ENCODE measurements around the gene HLA-DMA.
A peak's percentile ranks its signal among the peaks of the same experiment; 100 is the strongest.

The HLA-DMA gene

DNA sequence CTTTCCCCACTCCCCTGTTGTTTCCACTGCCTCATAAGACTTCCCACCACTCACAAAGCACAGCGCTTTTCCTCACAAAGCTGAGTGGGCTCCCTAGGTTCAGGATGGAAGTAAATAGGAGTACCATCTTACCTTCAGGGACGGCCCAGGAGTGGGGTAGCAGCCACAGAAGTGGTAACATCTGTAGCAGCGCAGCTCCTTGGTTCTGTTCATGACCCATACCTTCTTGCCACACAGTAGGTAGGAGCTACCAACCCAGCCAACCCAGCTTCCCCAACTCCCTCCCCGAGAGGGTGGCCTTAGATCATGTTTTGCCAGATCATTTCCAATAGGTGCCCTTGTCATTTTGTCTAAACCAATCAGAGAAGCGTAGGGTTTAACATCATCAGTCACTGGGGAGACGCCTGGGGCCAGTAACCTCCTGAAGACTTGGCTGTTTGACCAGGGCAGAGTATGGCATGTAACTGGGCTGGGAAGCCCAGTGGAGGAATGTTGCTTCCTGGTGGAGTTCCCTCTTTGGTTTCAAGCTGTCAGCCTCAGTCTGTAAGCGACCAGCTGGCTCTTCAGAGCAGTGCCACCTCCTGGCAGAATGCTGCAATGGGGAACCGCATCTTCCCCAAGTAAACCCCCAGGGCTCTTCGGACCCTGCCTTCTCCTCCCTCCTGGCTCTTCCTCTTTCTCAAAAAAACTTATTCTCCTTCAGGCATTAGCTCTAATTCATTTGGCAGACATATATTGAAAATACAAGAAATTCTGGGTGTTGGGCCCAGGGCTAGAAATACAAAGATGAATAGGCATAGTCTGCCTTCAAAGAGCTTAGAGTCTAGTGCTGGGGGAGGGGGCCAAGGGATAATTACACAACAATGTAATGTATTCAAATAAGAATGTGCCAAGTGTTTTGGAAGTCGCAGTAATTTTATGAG, at the start of gene HLA-DMA:
HLA-DMA (minus strand) TSS at position 281 of the 923 bp plus-strand sequence; CDS start at position 220, 61 bp downstream.
- DNase-seq = peak; percentile 70

DNA sequence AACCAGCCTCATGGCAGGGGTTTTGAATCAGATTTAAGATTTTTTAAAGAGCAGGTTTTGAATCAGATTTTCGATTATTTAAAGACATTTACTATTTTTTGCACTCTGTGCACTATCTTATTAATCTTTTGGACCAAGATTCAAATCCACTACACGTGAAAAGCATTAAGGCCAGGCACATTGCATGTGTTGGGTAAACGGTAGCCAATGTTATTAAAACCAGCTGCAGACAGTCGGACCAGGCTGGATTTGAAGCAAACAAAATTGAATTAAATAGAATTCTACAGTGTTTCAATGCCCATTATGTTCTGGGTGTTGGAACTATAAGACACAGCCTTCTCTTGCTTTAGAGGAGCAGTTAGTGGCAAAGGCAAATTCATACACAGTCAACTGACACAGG, 48.8 kb upstream of the HLA-DMA start:
- DNase-seq = no peak

DNA sequence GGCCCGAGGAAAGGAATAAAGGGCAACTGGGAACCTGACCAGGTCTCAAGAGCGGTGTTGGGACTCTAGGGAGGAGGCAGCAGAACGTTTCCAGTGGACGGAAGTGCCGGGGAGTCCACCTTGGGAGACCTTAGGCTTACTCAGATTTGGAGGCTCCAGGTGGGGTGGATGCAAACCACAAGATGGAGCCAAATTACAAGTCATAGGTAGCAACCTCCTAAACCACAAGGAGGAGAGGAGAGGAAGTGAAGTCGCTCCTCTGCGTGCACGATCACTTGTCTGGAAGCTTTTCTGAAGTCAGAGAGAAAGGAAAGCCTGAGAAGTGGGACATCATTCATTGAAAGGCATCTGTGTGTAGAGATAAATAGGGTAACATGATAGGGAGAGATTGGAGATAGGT, 47.2 kb upstream of the HLA-DMA start:
- no peak for DNase-seq

DNA sequence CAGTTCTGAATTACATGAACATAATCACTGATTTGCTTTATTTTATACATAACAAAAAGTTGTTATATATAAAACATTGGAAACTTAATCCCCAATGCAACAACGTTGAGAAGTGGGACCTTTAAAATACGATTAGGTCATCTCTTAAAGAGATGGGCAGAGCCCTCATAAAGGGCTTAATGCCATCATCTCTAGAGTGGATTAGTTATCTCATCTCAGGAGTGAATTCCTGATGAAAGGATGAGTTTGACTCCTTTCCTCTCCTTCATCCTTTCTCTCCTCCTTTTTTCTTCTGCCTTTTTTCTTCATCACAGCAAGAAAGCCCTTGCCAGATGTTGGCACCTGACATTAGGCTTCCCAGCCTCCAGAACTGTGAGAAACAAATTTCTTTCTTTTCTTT, 42.6 kb upstream of the HLA-DMA start:
- DNase-seq = no peak

DNA sequence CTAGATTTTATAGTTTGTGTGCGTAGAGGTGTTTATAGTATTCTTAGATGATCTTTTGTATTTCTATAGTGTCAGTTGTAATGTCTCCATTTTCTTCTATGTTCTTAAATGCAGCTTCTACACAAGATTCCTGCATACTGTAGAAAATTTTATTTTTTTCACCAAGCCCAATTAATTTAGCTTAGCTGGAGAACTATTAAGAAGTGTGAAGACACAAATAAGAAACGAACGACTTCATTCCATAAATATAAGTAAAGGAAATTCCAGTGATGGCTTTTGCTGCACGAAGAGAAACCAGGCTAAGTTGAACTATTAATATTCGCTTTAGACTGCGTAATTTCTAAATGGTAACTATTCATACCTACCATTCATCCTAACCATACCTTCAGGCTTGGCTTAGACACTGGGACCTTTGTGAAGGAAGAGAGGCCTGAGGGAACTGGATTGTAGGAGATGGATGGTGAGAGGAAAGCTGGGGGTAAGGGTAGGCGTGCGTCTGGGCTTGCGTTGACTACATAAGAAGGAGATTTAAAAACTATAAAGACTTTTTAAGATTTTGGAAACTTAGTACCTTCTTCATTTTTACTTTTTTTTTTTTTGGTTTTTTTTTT, 40.6 kb upstream of the HLA-DMA start:
- no peak for DNase-seq

DNA sequence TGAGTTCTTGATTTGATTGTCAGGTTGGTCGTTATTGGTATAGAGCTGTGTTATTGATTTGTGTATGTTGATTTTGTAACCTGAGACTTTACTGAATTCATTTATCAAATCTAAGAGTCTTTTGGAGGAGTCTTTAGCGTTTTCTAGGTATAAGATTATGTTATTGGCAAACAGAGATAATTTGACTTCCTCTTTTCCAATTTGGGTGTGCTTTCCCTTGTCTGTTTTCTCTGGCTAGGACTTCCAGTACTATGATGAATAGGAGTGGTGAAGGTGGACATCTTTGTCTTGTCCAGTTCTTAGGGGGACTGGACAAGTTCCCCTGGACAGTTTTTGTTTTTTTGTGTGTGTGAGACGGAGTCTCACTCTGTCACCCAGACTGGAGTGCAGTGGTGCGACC, 39.1 kb upstream of the HLA-DMA start:
- DNase-seq = no peak

DNA sequence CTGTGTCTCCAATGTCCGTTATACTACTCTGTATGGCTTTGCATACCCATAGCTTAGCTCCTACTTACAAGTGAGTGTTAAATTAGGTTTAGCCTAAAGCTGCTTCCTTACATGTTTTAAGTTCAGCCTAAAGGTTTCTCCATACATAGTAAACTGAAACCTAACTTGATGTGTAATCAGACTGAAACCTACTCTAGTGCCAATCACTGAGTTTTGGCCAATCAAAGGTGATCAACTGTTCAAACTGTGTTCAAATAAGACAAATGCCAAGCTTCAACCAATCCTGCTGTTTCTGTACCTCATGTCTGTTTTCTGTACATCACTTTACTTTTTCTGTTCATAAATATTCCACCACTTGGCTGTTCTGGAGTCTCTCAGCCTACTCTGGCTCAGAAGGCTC, 36.5 kb upstream of the HLA-DMA start:
- DNase-seq = no peak

DNA sequence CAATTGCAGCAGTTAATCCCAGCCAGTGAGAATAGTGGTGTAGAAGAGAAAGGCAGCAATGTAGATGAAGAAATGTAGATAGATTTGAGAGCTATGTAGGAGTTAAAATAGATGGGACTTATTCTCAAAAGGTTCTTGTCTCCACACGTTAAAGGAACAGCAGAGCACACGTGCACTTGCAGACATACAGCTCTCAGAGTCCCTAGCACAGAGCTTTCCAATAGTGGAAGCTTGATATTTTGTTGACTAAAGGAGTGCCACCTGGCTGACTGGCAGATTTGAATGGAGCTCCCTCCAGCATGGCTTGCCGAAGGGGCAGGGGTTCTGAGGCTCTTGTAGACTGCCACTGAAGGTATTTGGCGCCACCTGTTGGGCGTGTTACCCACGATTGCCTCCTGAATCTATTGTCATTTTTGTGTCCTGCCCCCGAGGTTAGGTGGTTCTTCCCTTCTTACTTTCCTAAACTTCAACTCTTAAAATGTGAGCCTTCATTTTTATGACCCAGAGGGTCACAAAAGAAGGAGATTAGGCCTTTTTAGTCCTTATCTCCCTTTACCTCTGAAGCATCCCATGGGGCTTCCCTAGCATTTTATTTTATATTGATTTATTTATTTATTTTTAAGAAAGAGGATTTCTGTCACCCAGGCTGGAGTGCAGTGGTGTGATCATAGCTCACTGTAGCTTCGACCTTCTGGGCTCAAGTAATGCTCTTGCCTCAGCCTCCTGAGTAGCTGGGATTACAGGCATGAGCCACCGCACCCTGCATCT, 31.9 kb upstream of the HLA-DMA start:
- peak; percentile 91 for DNase-seq

DNA sequence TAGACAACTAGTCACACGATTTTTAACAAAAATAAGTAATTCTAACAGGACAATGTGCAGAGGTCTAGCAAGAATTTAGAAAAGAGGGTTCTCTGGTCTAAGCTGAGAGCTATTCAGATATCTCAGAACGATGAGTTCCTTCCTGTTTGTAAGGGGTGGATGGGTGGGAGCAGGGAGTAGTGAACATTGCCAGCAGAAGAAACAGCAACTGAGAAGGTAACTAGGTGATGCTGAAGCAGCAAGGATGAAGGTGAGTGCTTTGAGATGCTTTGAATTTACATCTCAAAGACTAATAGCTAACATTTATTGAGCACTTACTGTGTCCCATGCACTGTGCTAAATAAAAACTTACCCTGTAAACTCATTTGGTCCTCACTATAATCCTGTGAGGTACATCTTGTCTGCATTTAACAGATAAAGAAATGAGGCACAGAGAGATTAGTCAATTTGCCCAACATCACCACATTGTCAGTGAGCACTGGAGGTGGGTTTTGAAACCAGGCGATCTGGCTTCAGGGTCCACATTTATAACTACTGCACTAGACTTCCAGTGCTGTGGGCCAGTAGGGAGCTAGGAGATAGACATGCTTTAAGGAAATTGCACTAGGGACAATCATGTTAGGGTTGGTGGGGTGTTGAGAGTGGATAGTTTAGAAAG, 31.2 kb upstream of the HLA-DMA start:
- DNase-seq = no peak

DNA sequence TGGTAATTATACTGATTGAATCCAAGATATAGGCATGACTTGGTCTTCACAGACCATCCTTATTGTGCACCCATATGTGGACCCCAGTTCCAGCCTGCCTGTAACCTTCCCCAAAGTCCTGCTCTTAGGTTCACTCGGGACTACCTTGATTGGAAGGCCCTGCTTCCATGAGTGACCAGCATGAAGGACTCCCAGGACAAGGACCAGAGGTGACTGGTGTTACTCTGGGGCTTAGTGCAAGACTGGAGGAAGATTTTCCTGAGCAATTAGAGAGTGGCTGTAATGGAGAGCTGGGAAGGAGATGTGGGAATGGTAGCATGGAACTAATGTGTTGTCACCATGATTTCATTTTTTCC, 30.6 kb upstream of the HLA-DMA start:
- DNase-seq = no peak

DNA sequence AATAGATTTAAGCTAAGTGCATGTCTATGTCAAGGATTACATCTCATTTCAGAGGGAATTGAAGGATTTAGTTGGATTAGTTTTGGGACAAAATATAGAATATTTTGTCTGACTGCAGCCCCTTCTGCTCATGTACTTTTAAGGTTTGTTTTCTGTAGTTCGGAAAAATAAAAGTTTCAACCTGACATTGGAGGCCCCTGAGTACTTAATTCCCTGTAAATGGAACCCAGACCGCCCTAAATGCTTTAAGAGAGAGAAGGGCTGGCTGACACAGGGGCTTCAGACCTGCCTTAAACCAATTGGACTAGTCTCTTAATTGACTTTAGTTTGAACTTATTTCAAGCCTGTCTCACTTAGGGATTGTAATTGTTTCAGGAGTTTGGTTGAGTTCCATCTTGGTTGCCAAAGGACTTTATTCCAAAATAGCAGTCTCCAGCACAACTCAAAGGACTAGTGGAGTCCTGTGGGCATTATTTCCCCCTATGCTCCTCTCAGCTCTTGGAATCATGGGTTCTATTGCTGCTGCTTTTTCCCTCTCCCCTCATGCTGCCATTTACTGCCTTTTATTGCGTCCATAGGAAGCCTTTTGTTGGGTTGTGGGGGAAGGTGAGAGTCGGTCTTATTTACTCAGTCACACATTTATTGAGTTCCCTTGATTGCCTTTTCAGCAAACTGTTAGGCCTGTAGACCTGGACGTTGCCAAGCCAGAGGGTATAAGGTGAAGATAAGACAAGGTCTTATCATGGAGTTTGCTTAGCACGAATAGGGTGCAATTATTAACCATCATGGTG, 30.0 kb upstream of the HLA-DMA start:
- no peak for DNase-seq

DNA sequence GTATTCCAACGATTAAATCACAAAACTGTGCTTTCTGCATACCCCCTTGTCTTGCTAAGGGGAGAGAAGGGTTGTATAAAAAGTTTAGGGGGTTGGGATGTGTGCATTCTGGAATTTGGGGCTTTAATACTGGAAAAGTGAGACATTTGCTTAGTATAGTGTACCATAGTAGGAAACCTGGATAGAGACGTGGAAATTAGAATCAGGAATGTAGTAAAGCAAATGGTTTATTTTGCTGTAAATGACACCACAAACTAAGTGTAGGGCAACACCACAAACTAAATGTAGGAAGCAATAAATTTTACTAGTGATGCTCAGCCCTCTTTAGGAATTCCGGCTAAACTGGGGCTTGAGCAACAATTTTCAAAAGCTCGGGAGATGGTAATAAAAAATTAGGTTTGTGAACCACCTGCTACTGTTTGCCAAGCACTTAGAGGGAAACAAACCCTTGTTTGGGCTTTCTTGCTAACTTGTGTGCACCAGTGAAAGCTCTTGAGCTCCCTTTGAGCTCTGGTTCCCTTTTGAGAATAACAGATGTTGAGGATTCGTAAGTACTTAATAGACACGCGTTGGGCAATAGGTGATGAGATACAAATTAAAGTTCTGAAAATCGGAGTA, 29.3 kb upstream of the HLA-DMA start:
- no peak for DNase-seq

DNA sequence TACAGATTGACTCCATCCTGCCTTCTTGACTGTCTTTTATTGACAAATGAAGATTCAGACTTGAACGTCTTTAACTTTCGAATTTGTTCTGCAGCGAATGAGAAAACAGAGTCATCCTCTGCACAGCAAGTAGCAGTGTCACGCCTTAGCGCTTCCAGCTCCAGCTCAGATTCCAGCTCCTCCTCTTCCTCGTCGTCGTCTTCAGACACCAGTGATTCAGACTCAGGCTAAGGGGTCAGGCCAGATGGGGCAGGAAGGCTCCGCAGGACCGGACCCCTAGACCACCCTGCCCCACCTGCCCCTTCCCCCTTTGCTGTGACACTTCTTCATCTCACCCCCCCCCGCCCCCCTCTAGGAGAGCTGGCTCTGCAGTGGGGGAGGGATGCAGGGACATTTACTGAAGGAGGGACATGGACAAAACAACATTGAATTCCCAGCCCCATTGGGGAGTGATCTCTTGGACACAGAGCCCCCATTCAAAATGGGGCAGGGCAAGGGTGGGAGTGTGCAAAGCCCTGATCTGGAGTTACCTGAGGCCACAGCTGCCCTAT, 27.7 kb upstream of the HLA-DMA start:
- DNase-seq = no peak

DNA sequence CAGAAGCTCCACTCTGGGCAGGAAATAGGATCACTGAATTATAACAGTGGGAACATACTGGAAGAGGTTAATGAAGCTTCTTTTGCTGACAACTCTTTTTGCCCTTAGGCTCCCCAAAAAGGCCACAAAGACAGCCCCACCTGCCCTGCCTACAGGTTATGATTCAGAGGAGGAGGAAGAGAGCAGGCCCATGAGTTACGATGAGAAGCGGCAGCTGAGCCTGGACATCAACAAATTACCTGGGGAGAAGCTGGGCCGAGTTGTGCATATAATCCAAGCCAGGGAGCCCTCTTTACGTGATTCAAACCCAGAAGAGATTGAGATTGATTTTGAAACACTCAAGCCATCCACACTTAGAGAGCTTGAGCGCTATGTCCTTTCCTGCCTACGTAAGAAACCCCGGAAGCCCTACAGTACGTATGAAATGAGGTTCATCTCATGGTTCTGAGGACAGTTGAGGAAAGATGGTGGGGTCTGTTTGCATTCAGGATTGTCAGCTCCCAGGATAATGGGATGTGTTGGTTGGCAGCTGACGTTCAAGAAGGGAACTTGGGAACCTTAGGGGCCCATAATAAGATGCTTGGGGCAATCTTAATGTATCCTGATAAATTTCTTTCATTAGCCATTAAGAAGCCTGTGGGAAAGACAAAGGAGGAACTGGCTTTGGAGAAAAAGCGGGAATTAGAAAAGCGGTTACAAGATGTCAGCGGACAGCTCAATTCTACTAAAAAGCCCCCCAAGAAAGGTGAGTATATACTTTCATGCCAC, 27.0 kb upstream of the HLA-DMA start:
- DNase-seq = no peak

DNA sequence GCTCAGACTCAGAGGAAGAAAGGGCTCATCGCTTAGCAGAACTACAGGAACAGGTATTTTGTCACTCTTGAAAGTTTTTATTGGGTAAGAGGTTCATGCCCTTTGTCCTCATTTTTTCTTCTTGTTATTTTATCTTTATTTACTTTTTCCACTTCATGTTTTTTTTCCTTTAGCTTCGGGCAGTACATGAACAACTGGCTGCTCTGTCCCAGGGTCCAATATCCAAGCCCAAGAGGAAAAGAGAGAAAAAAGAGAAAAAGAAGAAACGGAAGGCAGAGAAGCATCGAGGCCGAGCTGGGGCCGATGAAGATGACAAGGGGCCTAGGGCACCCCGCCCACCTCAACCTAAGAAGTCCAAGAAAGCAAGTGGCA, 25.0 kb upstream of the HLA-DMA start:
- DNase-seq = no peak

DNA sequence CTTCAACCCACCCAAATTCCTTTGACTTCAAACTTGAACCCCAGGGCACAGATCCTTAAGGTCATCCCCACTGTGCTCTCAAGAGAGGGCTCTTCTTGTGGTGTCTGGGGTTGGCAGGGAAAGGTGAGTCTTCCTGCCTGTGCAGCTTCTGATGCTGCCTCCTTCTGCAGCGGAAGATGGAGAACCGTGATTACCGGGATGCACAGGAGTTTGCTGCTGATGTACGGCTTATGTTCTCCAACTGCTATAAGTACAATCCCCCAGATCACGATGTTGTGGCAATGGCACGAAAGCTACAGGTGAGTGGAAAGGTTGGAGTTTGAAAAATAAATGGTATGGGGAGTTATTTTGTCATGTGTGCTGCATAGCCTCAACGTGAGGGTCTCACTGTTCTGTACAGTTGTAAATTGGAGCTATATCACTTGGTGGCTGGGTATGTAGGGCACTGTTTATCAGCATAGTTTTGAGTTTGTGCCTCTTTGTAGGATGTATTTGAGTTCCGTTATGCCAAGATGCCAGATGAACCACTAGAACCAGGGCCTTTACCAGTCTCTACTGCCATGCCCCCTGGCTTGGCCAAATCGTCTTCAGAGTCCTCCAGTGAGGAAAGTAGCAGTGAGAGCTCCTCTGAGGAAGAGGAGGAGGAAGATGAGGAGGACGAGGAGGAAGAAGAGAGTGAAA, 24.5 kb upstream of the HLA-DMA start:
- no peak for DNase-seq

DNA sequence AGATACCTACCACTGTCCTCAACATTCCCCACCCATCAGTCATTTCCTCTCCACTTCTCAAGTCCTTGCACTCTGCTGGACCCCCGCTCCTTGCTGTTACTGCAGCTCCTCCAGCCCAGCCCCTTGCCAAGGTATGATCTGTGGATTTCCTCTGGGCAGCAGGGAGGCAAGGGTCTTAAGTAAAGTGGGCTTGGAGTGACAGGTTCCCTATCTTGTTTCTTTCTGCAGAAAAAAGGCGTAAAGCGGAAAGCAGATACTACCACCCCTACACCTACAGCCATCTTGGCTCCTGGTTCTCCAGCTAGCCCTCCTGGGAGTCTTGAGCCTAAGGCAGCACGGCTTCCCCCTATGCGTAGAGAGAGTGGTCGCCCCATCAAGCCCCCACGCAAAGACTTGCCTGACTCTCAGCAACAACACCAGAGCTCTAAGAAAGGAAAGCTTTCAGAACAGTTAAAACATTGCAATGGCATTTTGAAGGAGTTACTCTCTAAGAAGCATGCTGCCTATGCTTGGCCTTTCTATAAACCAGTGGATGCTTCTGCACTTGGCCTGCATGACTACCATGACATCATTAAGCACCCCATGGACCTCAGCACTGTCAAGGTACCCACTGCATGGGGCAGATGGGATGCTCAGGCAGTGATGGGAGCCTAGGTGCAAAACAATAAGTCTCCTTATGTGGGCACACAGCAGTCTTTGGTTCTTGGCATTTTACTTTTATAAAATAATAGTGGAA, 23.6 kb upstream of the HLA-DMA start:
- DNase-seq = no peak

DNA sequence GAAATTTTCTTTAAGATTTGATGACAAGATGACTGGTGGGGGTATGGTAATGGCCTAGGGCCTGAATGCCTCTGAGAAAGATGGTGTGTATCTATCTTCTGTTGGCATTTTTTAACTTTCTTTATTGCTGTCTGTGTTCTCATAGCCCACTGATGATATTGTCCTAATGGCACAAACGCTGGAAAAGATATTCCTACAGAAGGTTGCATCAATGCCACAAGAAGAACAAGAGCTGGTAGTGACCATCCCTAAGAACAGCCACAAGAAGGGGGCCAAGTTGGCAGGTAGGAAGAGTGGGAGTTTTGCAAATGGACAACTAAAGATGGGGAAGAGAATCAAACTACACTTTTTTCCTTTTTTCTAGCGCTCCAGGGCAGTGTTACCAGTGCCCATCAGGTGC, 23.0 kb upstream of the HLA-DMA start:
- no peak for DNase-seq

DNA sequence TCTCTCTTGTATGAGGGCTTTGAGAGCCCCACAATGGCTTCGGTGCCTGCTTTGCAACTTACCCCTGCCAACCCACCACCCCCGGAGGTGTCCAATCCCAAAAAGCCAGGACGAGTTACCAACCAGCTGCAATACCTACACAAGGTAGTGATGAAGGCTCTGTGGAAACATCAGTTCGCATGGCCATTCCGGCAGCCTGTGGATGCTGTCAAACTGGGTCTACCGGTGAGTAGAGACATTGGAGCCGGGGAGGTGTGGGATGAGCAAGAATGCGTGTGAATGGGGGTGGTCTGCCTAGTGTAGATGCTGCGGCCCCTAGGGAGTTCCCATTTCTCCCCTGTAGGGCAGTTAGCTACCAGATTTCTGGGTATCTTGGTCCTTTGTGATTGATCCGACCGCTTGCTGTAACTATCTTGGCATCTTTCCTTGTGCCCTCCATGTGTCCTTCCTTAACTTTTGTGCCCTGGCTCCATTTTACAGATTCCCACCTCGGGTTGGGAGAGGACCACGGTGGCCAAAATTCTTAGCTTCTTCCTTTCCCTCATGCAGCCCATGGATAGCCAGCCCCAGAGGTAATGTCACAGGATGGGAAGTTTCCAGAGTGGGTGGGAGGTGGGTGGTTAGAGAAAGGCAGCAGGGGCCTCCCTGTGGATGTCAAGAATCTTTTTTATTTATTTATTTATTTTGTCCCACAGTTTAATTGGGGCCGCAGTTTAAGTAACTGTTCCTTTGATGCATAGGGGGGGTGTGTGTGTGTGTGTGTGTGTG, 21.8 kb upstream of the HLA-DMA start:
- DNase-seq = no peak
